WTC11 (cell line): ENCODE data around the gene CRCP.
"Not testable (repeated sequence)": the region's sequence is repeated elsewhere in the genome, so short reads cannot be mapped to it uniquely, and the experiment has no call there.

ENCODE experiments used
- CREM ChIP-seq: sonication (generic); formaldehyde crosslinking; IDR thresholded peaks from 2 replicates; pipeline ENCODE4 v1.8.1; 2022; ENCODE audit warnings: mild to moderate bottlenecking, missing genetic modification reagents, moderate library complexity
- CTCF ChIP-seq: fragments of 200-600 bp; IDR thresholded peaks from 2 replicates; pipeline ENCODE4 v1.8.0; 2022; ENCODE audit warnings: antibody characterized with exemption

GRCh38 chr7:66156035-66156434 is 41.4 kb downstream of the CRCP start:
- not testable (repeated sequence) for TF ChIP-seq CTCF; CREM (CRISPR knock-in tag)
